H9 (cell line): ENCODE data around the gene TIPARP. TPM values are rescaled to one million over a fixed set of nuclear protein-coding genes. Genes with fewer than 3 reads are reported as not detected.
"Not testable (repeated sequence)": the region's sequence is repeated elsewhere in the genome, so short reads cannot be mapped to it uniquely, and the experiment has no call there.

ENCODE experiments used
- DNase-seq: peaks from one replicate; pipeline ENCODE4 v3.0.0-alpha.2; 2017
- H2AFZ ChIP-seq: one replicate; pipeline ENCODE4 v1.6.1; 2013; ENCODE audit warnings: mild to moderate bottlenecking, low read length, control low read depth, moderate library complexity
- H2AK5ac ChIP-seq: 2 replicates; pipeline ENCODE4 v1.6.1; 2013; ENCODE audit warnings: low read length, control low read depth, mixed read lengths; ENCODE audit not compliant: insufficient read length
- H2BK120ac ChIP-seq: one replicate; pipeline ENCODE4 v1.6.1; 2013; ENCODE audit warnings: low read depth, mild to moderate bottlenecking, low read length, control low read depth, inconsistent platforms; ENCODE audit not compliant: poor library complexity, severe bottlenecking
- H2BK12ac ChIP-seq: 2 replicates; pipeline ENCODE4 v1.6.1; 2013; ENCODE audit warnings: low read length, control low read depth, mixed read lengths, low read depth; ENCODE audit not compliant: insufficient read length
- H2BK15ac ChIP-seq: 2 replicates; pipeline ENCODE4 v1.6.1; 2013; ENCODE audit warnings: low read depth, low read length, control low read depth
- H2BK20ac ChIP-seq: one replicate; pipeline ENCODE4 v1.6.1; 2013; ENCODE audit warnings: low read depth, mild to moderate bottlenecking, low read length, control low read depth, inconsistent platforms; ENCODE audit not compliant: poor library complexity, severe bottlenecking
- H2BK5ac ChIP-seq: 2 replicates; pipeline ENCODE4 v1.6.1; 2013; ENCODE audit warnings: low read length, control low read depth, mixed read lengths; ENCODE audit not compliant: insufficient read length
- H3K14ac ChIP-seq: 2 replicates; pipeline ENCODE4 v1.6.1; 2013; ENCODE audit warnings: low read length, control low read depth; ENCODE audit not compliant: insufficient read depth
- H3K18ac ChIP-seq: 2 replicates; pipeline ENCODE4 v1.6.1; 2013; ENCODE audit warnings: low read depth, mild to moderate bottlenecking, mixed read lengths, low read length, control low read depth; ENCODE audit not compliant: insufficient read length
- H3K23ac ChIP-seq: 2 replicates; pipeline ENCODE4 v1.6.1; 2013; ENCODE audit warnings: low read length, control low read depth, mixed read lengths, low read depth; ENCODE audit not compliant: insufficient read length
- H3K23me2 ChIP-seq: 2 replicates; pipeline ENCODE4 v1.6.1; 2013; ENCODE audit warnings: low read depth, mild to moderate bottlenecking, mixed read lengths, low read length, control low read depth; ENCODE audit not compliant: insufficient read length, poor library complexity, severe bottlenecking
- H3K27ac ChIP-seq: 2 replicates; pipeline ENCODE4 v1.5.1; 2013; ENCODE audit warnings: low read length, control low read depth, mixed read lengths, low read depth; ENCODE audit not compliant: insufficient read length
- H3K27me3 ChIP-seq: 2 replicates; pipeline ENCODE4 v1.6.1; 2013; ENCODE audit warnings: low read length, control low read depth, inconsistent platforms; ENCODE audit not compliant: insufficient read depth
- H3K4ac ChIP-seq: 2 replicates; pipeline ENCODE4 v1.6.1; 2013; ENCODE audit warnings: low read depth, mild to moderate bottlenecking, control low read depth, inconsistent platforms, low read length, moderate library complexity
- H3K4me1 ChIP-seq: 2 replicates; pipeline ENCODE4 v1.6.1; 2013; ENCODE audit warnings: low read length, control low read depth, inconsistent platforms; ENCODE audit not compliant: insufficient read depth
- H3K4me2 ChIP-seq: 2 replicates; pipeline ENCODE4 v1.6.1; 2013; ENCODE audit warnings: low read length, control low read depth, mixed read lengths; ENCODE audit not compliant: insufficient read length, insufficient read depth
- H3K56ac ChIP-seq: 2 replicates; pipeline ENCODE4 v1.6.1; 2013; ENCODE audit warnings: low read depth, mild to moderate bottlenecking, mixed read lengths, low read length, control low read depth; ENCODE audit not compliant: insufficient read length
- H3K79me1 ChIP-seq: 2 replicates; pipeline ENCODE4 v1.6.1; 2013; ENCODE audit warnings: low read depth, mild to moderate bottlenecking, moderate library complexity, low read length, control low read depth, inconsistent platforms; ENCODE audit not compliant: insufficient read depth, poor library complexity, severe bottlenecking
- H3K79me2 ChIP-seq: 2 replicates; pipeline ENCODE4 v1.6.1; 2013; ENCODE audit warnings: low read length, control low read depth, inconsistent platforms; ENCODE audit not compliant: insufficient read depth
- H3K9ac ChIP-seq: 2 replicates; pipeline ENCODE4 v1.6.1; 2013; ENCODE audit warnings: low read length, control low read depth, mixed read lengths; ENCODE audit not compliant: insufficient read length; ENCODE audit errors: extremely low read depth
- H3K9me3 ChIP-seq: one replicate; pipeline ENCODE4 v1.6.1; 2013; ENCODE audit warnings: low read depth, low read length, inconsistent platforms; ENCODE audit not compliant: control insufficient read depth
- H3T11ph ChIP-seq: one replicate; pipeline ENCODE4 v1.6.1; 2013; ENCODE audit warnings: mild to moderate bottlenecking, low read length, control low read depth, inconsistent platforms
- H4K20me1 ChIP-seq: one replicate; pipeline ENCODE4 v1.6.1; 2013; ENCODE audit not compliant: control insufficient read depth, insufficient read length, insufficient read depth
- H4K5ac ChIP-seq: 2 replicates; pipeline ENCODE4 v1.6.1; 2013; ENCODE audit warnings: low read depth, mild to moderate bottlenecking, mixed read lengths, low read length, control low read depth; ENCODE audit not compliant: insufficient read length
- H4K8ac ChIP-seq: replicated peaks from 2 replicates; pipeline ENCODE4 v1.6.1; 2013; ENCODE audit warnings: low read length, control low read depth, mixed read lengths, low read depth; ENCODE audit not compliant: insufficient read length
- H4K91ac ChIP-seq: 2 replicates; pipeline ENCODE4 v1.6.1; 2013; ENCODE audit warnings: low read depth, mild to moderate bottlenecking, moderate library complexity, mixed read lengths, low read length, control low read depth; ENCODE audit not compliant: insufficient read length
- H3K27ac Mint-ChIP-seq, 3 experiments: 2 replicates in 2 of 3; 3 replicates in 1 of 3; pipeline ENCODE4 v1.8.0; 2020 to 2021; ENCODE audit warnings: mixed read lengths in 3 of 3, mild to moderate bottlenecking in 1 of 3, moderate library complexity in 1 of 3
- H3K27me3 Mint-ChIP-seq: 2 replicates; pipeline ENCODE4 v1.8.0; 2021; ENCODE audit warnings: low read depth, mild to moderate bottlenecking, moderate library complexity, mixed read lengths
- H3K36me3 Mint-ChIP-seq, 3 experiments: 2 replicates in 2 of 3; 3 replicates in 1 of 3; pipeline ENCODE4 v1.8.0; 2020 to 2021; ENCODE audit warnings: low read depth in 3 of 3, mixed read lengths in 3 of 3; ENCODE audit not compliant: insufficient read depth in 1 of 3
- H3K4me1 Mint-ChIP-seq, 2 experiments: 2 replicates each; pipeline ENCODE4 v1.8.0; 2020; ENCODE audit warnings: mixed read lengths in 2 of 2
- H3K4me3 Mint-ChIP-seq, 2 experiments: 2 replicates in 1 of 2; 3 replicates in 1 of 2; pipeline ENCODE4 v1.8.0; 2020 to 2021; ENCODE audit warnings: mild to moderate bottlenecking in 2 of 2, mixed read lengths in 2 of 2, moderate library complexity in 1 of 2
- H3K9me3 Mint-ChIP-seq, 2 experiments: 2 replicates in 1 of 2; 3 replicates in 1 of 2; pipeline ENCODE4 v1.8.0; 2020; ENCODE audit warnings: mild to moderate bottlenecking in 2 of 2, mixed read lengths in 2 of 2, moderate library complexity in 1 of 2
- WGBS: extraction: QIAGEN DNeasy Blood & Tissue Kit; methylation state at CpG from one replicate; pipeline ENCODE4 v1.1.7; 2013; ENCODE audit warnings: missing lambda C conversion rate, low lambda C conversion rate, mixed read lengths; ENCODE audit not compliant: insufficient read length; ENCODE audit errors: extremely low coverage; 5-methylcytosine and 5-hydroxymethylcytosine counted together
- total RNA-seq: library from RNA; stranded (reverse); gene quantifications from 2 replicates; pipeline ENCODE4 v1.2.1, GENCODE V29; 2021
- TF ChIP-seq, protein P1 (sequence below): fragments of 200-600 bp; sonication (generic); conservative IDR thresholded peaks from 3 replicates; pipeline ENCODE4 v1.8.0; 2021; ENCODE audit warnings: antibody characterized with exemption, mild to moderate bottlenecking

The TIPARP gene
- total RNA-seq, 1 experiment from 2014 or later = 5.9 TPM

DNA sequence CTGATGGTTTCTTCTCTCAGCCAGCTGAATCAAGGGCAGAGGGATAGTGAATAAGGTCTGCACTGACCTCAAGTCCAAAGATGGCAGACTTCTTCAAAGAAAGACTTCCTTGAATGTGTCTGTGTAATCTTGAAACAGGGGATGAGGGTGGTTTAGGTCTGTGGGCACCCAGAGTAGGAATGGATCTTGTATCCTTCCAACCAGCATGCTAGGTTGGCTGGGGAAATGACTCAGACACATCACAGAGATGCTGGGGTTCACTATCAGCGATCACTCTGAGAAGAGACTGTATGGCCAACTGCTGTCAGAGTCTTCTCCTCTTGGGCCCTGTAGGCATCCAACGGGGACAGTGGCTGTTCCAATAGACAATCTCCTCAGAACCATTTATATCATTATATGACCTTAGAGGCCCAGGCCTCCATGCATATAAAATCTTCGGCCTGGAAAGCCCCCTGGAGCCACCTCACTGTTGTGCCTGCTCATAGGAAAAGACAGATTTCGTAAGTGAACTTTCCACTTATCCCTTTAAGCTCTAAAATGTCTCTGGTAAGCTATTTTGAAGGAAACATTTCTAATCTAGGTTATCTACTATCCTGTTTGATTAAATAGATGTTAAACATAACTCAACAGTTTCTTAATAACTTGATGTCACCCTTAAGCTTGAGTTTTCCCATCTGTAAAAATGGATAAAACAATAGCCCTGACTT lies 58.5 kb downstream of the TIPARP start:
- Mint-ChIP-seq H3K4me3 (no peak overlapping the region), H3K36me3 (no peaks in the 10 kb centered on the region; a peak in 1 of 7 replicates), H3K27me3 (no peaks in the 10 kb centered on the region), H3K9me3 (peaks cover 0 to 3% of the 10 kb centered on the region in 2 experiments; a peak in 1 of 5 replicates), H3K27ac (no peak overlapping the region), H3K4me1 (peaks cover 8 to 15% of the 10 kb centered on the region in 2 experiments)
- no peak overlapping the region for H3K56ac ChIP-seq
- H2BK120ac ChIP-seq = no peak overlapping the region
- no peak overlapping the region for H4K8ac ChIP-seq
- no peak overlapping the region for H4K5ac ChIP-seq
- no peaks in the 10 kb centered on the region for H3K79me1 ChIP-seq
- WGBS = no CpG with 5 or more reads among the region's 4 CpGs
- no peak overlapping the region for H3K14ac ChIP-seq
- no peak overlapping the region for H2AFZ ChIP-seq
- H3K4me2 ChIP-seq = no peak overlapping the region
- no peaks in the 10 kb centered on the region for H3K27me3 ChIP-seq
- no peak overlapping the region for H2BK12ac ChIP-seq
- H3K23me2 ChIP-seq = no peaks in the 10 kb centered on the region
- H4K91ac ChIP-seq = no peak overlapping the region
- no peak overlapping the region for H3K4ac ChIP-seq
- no peak overlapping the region for H3K27ac ChIP-seq
- no peak overlapping the region for H2BK5ac ChIP-seq
- no peak overlapping the region for H3K23ac ChIP-seq
- H2BK20ac ChIP-seq = no peak overlapping the region
- H3T11ph ChIP-seq = no peak overlapping the region
- H3K9ac ChIP-seq = no peak overlapping the region
- H3K79me2 ChIP-seq = no peaks in the 10 kb centered on the region
- no peak overlapping the region for H2BK15ac ChIP-seq
- no peaks in the 10 kb centered on the region for H4K20me1 ChIP-seq
- TF ChIP-seq, protein P1, sequence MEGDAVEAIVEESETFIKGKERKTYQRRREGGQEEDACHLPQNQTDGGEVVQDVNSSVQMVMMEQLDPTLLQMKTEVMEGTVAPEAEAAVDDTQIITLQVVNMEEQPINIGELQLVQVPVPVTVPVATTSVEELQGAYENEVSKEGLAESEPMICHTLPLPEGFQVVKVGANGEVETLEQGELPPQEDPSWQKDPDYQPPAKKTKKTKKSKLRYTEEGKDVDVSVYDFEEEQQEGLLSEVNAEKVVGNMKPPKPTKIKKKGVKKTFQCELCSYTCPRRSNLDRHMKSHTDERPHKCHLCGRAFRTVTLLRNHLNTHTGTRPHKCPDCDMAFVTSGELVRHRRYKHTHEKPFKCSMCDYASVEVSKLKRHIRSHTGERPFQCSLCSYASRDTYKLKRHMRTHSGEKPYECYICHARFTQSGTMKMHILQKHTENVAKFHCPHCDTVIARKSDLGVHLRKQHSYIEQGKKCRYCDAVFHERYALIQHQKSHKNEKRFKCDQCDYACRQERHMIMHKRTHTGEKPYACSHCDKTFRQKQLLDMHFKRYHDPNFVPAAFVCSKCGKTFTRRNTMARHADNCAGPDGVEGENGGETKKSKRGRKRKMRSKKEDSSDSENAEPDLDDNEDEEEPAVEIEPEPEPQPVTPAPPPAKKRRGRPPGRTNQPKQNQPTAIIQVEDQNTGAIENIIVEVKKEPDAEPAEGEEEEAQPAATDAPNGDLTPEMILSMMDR = no peak
- no peaks in the 10 kb centered on the region for H3K4me1 ChIP-seq
- no peak for DNase-seq
- no peaks in the 10 kb centered on the region for H3K9me3 ChIP-seq
- H3K18ac ChIP-seq = no peak overlapping the region
- H2AK5ac ChIP-seq = no peak overlapping the region

DNA sequence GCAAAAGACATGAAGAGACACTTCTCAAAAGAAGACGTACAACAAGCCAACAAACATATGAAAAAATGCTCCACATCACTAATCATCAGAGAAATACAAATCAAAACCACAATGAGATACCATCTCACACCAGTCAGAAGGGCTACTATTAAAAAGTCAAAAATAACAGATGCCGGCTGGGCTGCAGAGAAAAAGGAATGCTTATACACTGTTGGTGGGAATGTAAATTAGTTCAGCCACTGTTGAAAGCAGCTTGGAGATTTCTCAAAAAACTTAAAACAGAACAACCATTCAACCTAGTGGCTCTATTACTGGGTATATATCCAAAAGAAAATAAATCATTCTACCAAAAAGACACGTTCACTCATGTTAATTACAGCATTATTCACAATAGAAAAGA lies 60.3 kb downstream of the TIPARP start:
- DNase-seq, H2AK5ac ChIP-seq, H3K14ac ChIP-seq, H3T11ph ChIP-seq, H2BK120ac ChIP-seq, H3K27me3 Mint-ChIP-seq, H4K8ac ChIP-seq, H3K4me1 ChIP-seq, H3K4ac ChIP-seq, H2BK5ac ChIP-seq, H2BK15ac ChIP-seq, H3K79me2 ChIP-seq, H3K9me3 Mint-ChIP-seq, H3K36me3 Mint-ChIP-seq, H4K91ac ChIP-seq, H3K18ac ChIP-seq, H2BK20ac ChIP-seq, H3K56ac ChIP-seq, H2AFZ ChIP-seq, H2BK12ac ChIP-seq, H4K5ac ChIP-seq, H3K9me3 ChIP-seq, H3K4me2 ChIP-seq, H4K20me1 ChIP-seq, H3K9ac ChIP-seq, H3K23ac ChIP-seq, H3K23me2 ChIP-seq, H3K4me3 Mint-ChIP-seq, H3K27ac ChIP-seq, H3K27ac Mint-ChIP-seq, H3K79me1 ChIP-seq, H3K27me3 ChIP-seq: not testable (repeated sequence)
- no CpG with 5 or more reads among the region's 3 CpGs for WGBS
- H3K4me1 Mint-ChIP-seq = peaks cover 3 to 14% of the 10 kb centered on the region in 2 experiments; a peak in 3 of 4 replicates
